VCaP (cell line): Measurements from ENCODE around the gene TTC28.

ENCODE experiments used
- H3K27ac ChIP-seq: fragments of 450-650 bp; 2 replicates; pipeline ENCODE4 v1.5.1; 2017
- CTCF ChIP-seq: fragments of 450-650 bp; conservative IDR thresholded peaks from 2 replicates; pipeline ENCODE4 v1.5.1; 2017; ENCODE audit warnings: mild to moderate bottlenecking, moderate library complexity

The TTC28 gene

GRCh38 chr22:28604966-28605761, 74.5 kb downstream of the TTC28 start:
- no peak for TF ChIP-seq CTCF
- no peak overlapping the region for H3K27ac ChIP-seq

GRCh38 chr22:28601915-28602314, 77.7 kb downstream of the TTC28 start:
- H3K27ac ChIP-seq: no peak overlapping the region
- TF ChIP-seq CTCF: no peak

- no peak overlapping the region for H3K27ac ChIP-seq
- TF ChIP-seq CTCF: peak; percentile 58
These were observed 79.0 kb downstream of the TTC28 start for GRCh38 chr22:28600546-28601143.

- TF ChIP-seq CTCF: no peak
- no peak overlapping the region for H3K27ac ChIP-seq
These were observed 79.9 kb downstream of the TTC28 start for GRCh38 chr22:28599693-28600092.

GRCh38 chr22:28597665-28598064, 82.0 kb downstream of the TTC28 start:
- TF ChIP-seq CTCF: no peak

GRCh38 chr22:28594797-28595462, 84.7 kb downstream of the TTC28 start:
- 0 out of 2 replicates have a peak overlapping the region, but pooled peaks have one; percentile 24 for H3K27ac ChIP-seq
- peak; percentile 87 for TF ChIP-seq CTCF

More at GRCh38 chr22:28597665-28598064, 82.0 kb downstream of the TTC28 start:
- H3K27ac ChIP-seq: no peak overlapping the region
